Left ventricle myocardium inferior (tissue), 1 donor: ENCODE measurements around the gene NEAT1. TPM values are rescaled to one million over a fixed set of nuclear protein-coding genes. Genes with fewer than 3 reads are reported as not detected.

Experiments
- DNase-seq: peaks from one replicate; pipeline ENCODE4 v3.0.0-alpha.2; 2020
- H3K27ac ChIP-seq: fragments of 200-600 bp; replicated peaks from 2 replicates; pipeline ENCODE4 v1.8.0; 2021
- H3K27me3 ChIP-seq: fragments of 200-600 bp; 2 replicates; pipeline ENCODE4 v1.8.0; 2021; ENCODE audit warnings: low read depth
- H3K36me3 ChIP-seq: fragments of 200-600 bp; 2 replicates; pipeline ENCODE4 v1.8.0; 2021
- H3K4me1 ChIP-seq: fragments of 200-600 bp; 2 replicates; pipeline ENCODE4 v1.8.0; 2021
- H3K4me3 ChIP-seq: fragments of 200-600 bp; 2 replicates; pipeline ENCODE4 v1.8.0; 2021; ENCODE audit warnings: mild to moderate bottlenecking, moderate library complexity
- H3K9me3 ChIP-seq: fragments of 200-600 bp; replicated peaks from 2 replicates; pipeline ENCODE4 v1.8.0; 2021
- intact Hi-C: fragments of 100-400 bp; cut with micrococcal nuclease; formaldehyde crosslinking; loops from one replicate; pipeline ENCODE4 v1.11.0; 2022
- total RNA-seq: library from RNA; stranded (reverse); fragmentation: NEBNext Ultra II Directional; extraction: Animal tissue kit (Norgen Biotek cat#: 25700); gene quantifications from one replicate; pipeline ENCODE4 v1.2.1, GENCODE V29; 2021
- TF ChIP-seq, protein P1 (sequence below): fragments of 200-600 bp; IDR thresholded peaks from 2 replicates; pipeline ENCODE4 v1.8.0; 2021; ENCODE audit warnings: antibody characterized with exemption, mild to moderate bottlenecking, borderline replicate concordance
- donor health status: DM: no; HTN: yes; CAD: no; lungs with severe emphysema.

Gene NEAT1
- total RNA-seq, 1 donor from 2014 or later, result 405 TPM

DNA sequence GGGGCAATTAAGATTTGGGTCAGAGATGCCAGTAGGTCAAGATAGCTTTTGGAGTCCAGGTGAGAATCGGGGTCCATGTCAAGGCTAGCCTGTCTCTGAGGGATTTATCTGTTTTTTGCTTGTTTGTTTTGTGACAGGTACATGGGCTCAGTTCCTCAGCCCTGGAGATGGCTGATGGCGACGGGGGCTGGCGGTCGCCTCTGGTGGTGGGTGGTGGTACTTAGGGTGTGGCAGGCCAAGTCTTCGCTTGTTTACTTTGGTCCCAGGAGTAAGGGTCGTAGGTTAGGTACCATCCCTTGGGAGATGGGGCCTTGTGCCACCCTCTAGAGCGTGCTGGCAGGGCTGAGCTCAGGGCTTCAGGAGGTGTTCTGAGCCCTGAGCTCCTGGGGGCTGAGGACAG is 44.8 kb upstream of the NEAT1 start:
- no peak for DNase-seq
- H3K9me3 ChIP-seq, result no peaks in the 10 kb centered on the region
- intact Hi-C loops, result no loop called here
- no peaks in the 10 kb centered on the region for H3K27me3 ChIP-seq
- H3K27ac ChIP-seq, result no peak overlapping the region
- H3K4me1 ChIP-seq, result peaks cover 34% of the 10 kb centered on the region
- H3K36me3 ChIP-seq, result no peaks in the 10 kb centered on the region
- H3K4me3 ChIP-seq, result no peak overlapping the region
- TF ChIP-seq, protein P1, sequence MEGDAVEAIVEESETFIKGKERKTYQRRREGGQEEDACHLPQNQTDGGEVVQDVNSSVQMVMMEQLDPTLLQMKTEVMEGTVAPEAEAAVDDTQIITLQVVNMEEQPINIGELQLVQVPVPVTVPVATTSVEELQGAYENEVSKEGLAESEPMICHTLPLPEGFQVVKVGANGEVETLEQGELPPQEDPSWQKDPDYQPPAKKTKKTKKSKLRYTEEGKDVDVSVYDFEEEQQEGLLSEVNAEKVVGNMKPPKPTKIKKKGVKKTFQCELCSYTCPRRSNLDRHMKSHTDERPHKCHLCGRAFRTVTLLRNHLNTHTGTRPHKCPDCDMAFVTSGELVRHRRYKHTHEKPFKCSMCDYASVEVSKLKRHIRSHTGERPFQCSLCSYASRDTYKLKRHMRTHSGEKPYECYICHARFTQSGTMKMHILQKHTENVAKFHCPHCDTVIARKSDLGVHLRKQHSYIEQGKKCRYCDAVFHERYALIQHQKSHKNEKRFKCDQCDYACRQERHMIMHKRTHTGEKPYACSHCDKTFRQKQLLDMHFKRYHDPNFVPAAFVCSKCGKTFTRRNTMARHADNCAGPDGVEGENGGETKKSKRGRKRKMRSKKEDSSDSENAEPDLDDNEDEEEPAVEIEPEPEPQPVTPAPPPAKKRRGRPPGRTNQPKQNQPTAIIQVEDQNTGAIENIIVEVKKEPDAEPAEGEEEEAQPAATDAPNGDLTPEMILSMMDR, result no peak

DNA sequence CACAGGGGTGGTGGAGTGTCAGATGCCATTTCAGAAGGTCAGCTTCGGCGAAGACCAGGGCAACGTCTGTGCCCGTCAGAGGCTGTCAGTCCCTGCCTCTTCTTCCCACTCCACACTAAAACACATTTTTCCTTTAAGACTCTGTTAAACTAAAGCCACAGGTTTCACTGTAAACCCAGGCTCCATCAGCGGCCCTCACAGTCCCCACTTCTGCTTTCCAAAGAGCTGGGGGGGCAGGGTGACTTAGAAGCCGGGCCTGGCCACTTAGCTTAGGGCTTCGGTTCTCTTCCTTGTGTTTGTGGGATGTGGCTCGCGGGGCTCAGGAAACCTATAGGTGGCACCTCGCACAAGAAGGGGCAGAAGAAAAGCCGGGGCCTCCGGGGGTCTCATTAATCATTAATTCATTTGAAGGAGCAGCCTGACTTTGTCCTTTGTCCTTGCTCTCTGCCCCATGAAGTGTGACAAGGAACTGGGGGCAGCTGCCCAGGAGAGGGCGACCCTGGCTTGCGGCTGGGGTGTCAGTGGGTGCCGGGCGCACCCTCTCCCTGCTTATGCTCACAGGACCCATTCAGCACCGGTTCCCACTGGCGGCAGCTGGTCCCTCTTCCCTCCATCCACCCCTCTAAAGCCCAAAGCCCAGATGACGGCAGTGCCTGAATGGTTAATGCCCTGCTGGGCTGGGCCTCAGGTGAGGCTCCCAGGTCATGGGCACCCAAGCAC is 44.2 kb upstream of the NEAT1 start:
- H3K4me1 ChIP-seq, result peaks cover 40% of the 10 kb centered on the region
- H3K4me3 ChIP-seq, result no peak overlapping the region
- DNase-seq, result no peak
- no peak overlapping the region for H3K27ac ChIP-seq
- TF ChIP-seq, protein P1, result no peak
- no peaks in the 10 kb centered on the region for H3K27me3 ChIP-seq
- intact Hi-C loops, result no loop called here
- no peaks in the 10 kb centered on the region for H3K9me3 ChIP-seq
- H3K36me3 ChIP-seq, result no peaks in the 10 kb centered on the region

DNA sequence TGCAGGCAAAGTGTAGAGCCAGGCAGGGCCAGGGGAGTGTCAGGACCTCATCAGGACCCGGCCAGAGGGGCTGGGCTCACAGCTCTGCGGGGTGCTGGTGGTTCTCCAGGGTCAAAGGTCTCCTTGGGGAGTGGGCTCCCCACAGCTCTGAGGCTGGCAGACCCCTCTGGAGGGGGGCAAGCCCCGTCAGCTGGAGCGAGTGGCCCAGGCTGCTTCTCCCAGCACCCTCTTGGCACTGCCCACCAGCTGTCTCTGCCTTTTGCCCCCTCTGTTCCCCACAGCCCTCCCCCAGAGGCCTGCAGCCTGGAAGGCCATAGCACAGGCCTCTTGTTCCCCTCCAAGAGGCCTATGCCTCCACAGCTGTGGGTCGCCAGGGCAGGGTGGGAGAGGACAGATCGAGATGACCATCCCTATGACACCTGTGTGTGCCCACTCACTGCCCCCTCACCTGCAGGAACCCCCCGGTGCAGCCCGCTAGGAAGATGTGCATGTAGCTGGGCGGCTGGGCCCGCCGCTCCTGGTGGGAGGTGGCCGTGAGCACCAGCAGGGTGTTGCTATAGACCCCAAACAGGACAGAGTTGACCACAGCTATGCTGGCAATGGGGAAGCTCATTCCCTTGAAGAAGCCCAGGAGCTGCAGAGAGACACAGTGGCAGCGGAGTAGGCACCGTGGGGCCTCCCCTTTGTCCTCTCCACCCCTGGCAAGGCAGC is 43.5 kb upstream of the NEAT1 start:
- intact Hi-C loops, result no loop called here
- no peak for DNase-seq
- no peaks in the 10 kb centered on the region for H3K36me3 ChIP-seq
- H3K27ac ChIP-seq, result no peak overlapping the region
- no peaks in the 10 kb centered on the region for H3K9me3 ChIP-seq
- no peaks in the 10 kb centered on the region for H3K27me3 ChIP-seq
- H3K4me1 ChIP-seq, result peaks cover 47% of the 10 kb centered on the region
- TF ChIP-seq, protein P1, result no peak
- no peak overlapping the region for H3K4me3 ChIP-seq

DNA sequence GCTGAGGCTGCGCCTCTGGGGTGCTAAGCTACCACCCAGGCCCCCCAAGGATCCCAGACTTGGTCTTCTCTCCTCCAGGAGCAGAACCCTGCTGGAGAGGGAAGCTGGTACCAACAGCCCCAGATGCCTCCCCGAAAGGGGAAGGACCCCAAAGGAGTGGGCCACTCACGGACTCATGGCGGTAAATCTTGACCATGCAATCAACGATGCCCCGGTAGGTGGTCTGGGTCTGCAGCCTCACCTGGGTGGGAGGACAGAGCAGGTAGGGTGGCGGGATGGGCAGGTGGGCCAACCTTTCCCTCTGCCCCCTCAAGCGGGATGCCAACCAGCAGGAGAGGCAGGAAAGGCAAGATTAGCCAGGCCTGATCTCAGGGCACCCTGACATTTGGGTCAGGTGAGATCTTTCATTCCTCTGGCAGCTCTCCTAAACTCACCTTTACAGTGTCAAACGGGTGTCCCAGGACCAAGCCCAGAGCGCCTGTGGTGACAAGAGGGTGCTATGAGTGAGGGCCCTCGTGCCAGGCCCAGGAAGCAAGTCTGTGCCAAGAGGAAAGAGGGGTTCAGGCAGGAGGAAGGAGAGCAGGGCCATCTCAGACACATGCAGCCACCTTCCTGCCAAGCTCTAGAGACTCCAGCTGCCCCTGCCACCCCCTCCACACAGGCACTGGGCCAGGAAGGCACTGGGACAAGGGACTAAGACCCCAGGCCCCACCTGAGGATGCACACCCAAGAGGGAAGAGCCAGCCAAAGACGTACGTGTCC is 42.7 kb upstream of the NEAT1 start:
- H3K27ac ChIP-seq, result peak overlapping the region; percentile 97
- H3K9me3 ChIP-seq, result no peaks in the 10 kb centered on the region
- TF ChIP-seq, protein P1, result no peak
- H3K4me3 ChIP-seq, result no peak overlapping the region
- no peak for DNase-seq
- H3K36me3 ChIP-seq, result no peaks in the 10 kb centered on the region
- intact Hi-C loops, result no loop called here
- no peaks in the 10 kb centered on the region for H3K27me3 ChIP-seq
- peaks cover 55% of the 10 kb centered on the region for H3K4me1 ChIP-seq

DNA sequence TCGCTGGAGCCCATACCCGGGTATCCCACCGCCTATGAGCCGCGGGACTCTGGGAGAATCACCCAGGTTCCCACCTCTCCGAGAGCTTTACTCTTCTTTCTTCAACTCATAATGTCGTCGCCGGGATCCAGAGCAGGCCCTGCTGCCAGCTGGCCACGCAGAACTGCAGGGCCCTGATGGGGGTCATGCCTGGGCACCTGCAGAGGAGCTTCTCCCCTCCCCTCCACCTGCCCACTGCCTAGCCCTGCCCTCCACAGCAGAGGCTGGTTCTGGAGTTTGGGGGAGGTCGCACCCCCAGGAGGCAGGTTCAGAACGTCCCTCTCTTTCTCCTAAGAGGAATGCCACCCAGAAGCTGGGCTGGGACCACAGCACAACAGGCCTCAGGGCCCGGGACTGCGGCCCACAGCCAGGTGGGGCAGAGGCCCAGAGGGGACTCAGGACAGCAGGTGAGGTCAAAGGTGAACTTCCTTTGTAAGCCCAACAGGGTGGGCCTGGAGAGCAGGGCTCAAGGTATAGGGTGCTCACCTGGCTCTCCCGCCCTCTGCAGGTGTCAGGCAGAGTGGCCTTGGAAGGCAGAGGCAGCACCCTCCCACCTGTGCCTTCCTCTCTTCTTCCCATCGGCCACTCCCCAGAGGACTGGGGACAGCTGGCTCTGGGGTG is 42.0 kb upstream of the NEAT1 start:
- Histone ChIP-seq H3K9me3 (no peaks in the 10 kb centered on the region), H3K36me3 (no peaks in the 10 kb centered on the region), H3K27me3 (no peaks in the 10 kb centered on the region), H3K27ac (peak overlapping the region; percentile 97), H3K4me1 (peaks cover 62% of the 10 kb centered on the region), H3K4me3 (no peak overlapping the region)
- TF ChIP-seq, protein P1, result no peak
- DNase-seq, result no peak
- intact Hi-C loops, result no loop called here
